Retinal pigment epithelial cell (primary cell): ENCODE data around the gene MR1.
A peak's percentile ranks its signal among the peaks of the same experiment; 100 is the strongest.

Experiments
- DNase-seq: peaks from one replicate; pipeline ENCODE4 v3.0.0-alpha.2; 2010; ENCODE audit warnings: low read depth
- H3K4me3 ChIP-seq: 2 replicates; pipeline ENCODE4 v1.5.1; 2011; ENCODE audit warnings: mild to moderate bottlenecking, low read length, control low read depth, moderate library complexity
- TF ChIP-seq, protein P1 (sequence below): conservative IDR thresholded peaks from 2 replicates; pipeline ENCODE4 v1.5.1; 2011; ENCODE audit warnings: low read depth, low read length, control low read depth, inconsistent platforms

The MR1 gene

DNA sequence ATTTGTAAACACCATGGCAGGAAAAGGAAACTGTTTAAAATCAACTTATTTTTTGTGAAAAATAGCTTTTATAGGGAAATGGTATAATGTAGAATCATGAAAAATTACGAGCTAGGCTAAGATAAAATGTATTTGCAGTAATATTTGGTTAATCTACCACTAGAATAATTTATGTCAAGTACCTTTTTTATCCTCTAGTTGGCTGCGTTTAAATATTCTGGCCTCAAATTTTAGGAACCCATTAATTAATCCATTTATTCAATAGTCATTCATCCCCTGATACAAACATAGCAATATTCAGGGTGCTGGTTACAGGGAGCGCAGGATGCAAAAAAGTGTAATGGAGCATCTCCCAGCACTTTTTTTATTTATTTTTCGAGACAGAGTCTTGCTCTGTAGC lies 46.1 kb downstream of the MR1 start:
- H3K4me3 ChIP-seq: no peak overlapping the region
- TF ChIP-seq, protein P1, sequence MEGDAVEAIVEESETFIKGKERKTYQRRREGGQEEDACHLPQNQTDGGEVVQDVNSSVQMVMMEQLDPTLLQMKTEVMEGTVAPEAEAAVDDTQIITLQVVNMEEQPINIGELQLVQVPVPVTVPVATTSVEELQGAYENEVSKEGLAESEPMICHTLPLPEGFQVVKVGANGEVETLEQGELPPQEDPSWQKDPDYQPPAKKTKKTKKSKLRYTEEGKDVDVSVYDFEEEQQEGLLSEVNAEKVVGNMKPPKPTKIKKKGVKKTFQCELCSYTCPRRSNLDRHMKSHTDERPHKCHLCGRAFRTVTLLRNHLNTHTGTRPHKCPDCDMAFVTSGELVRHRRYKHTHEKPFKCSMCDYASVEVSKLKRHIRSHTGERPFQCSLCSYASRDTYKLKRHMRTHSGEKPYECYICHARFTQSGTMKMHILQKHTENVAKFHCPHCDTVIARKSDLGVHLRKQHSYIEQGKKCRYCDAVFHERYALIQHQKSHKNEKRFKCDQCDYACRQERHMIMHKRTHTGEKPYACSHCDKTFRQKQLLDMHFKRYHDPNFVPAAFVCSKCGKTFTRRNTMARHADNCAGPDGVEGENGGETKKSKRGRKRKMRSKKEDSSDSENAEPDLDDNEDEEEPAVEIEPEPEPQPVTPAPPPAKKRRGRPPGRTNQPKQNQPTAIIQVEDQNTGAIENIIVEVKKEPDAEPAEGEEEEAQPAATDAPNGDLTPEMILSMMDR: no peak
- no peak for DNase-seq

DNA sequence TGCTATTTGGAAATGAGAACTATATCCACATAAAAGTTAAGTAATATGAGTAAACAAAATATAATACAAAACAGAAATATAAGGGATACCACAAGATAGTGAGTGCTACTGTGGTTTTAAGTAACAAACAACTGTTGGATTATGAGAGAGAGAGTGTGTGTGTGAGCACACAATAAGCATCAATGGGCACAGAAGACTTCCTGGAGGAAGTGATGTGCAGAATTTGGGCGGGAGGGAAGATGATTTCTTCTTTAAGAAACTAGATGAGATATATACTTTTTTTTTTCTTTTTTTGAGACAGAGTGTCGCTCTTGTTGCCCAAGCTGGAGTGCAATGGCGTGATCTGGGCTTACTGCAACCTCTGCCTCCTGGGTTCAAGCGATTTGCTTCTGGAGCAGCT lies 46.8 kb downstream of the MR1 start:
- TF ChIP-seq, protein P1: no peak
- H3K4me3 ChIP-seq: no peak overlapping the region
- no peak for DNase-seq

DNA sequence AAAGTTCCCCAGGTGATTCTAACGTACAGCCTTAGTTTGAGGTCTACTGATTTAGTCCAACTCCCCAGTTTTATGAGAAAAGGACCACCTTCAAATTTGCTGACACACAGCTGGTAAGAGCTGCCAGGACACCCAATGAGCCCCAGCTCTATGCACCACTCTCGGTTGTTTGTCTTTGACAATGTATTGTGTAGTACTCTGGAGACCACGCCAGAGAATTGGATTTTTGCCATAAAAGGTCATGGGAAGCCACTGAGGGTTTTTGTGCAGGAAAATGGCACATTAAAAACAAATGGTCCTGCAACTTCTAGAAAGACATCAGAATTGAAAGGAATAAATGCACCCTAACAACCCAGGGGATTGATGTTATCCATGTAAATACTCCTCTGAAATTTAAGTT lies 47.6 kb downstream of the MR1 start:
- no peak overlapping the region for H3K4me3 ChIP-seq
- no peak for DNase-seq
- TF ChIP-seq, protein P1: no peak

DNA sequence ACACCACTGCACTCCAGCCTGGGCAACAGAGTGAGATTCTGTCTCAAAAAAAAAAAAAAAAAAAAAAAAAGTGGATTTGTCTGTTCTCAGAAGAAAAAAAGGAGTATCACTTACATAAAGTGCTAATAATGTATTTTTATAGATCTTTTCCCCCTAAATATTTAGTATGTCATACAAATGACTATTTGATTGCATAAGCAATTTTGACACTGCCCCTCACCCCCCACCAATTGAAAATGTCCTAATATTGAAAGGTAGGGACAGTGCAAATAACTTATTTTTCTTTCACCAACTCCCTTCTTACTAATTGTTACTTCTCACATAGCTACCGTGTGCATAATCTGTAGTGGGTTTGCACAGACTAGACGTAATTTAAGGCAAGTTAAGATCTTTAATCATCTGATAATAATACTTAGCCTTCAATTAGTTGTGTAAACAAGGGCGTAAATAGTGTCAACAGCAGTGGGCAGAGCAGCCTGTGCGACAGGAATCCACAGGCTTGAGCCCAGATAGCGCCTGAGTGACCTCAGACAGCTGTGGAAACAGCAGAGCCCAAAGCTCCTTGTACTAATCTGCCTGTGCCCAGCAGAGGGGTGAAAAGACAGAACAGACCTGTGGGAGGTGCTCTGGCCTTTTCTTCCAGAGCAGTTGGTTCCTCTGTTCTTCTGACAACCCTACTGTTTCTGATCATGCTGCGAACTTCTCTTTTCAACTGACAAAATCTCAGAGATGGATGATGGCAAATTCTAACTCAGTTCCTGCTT lies 50.2 kb downstream of the MR1 start:
- no peak for DNase-seq
- H3K4me3 ChIP-seq: no peak overlapping the region
- TF ChIP-seq, protein P1: peak; percentile 39

DNA sequence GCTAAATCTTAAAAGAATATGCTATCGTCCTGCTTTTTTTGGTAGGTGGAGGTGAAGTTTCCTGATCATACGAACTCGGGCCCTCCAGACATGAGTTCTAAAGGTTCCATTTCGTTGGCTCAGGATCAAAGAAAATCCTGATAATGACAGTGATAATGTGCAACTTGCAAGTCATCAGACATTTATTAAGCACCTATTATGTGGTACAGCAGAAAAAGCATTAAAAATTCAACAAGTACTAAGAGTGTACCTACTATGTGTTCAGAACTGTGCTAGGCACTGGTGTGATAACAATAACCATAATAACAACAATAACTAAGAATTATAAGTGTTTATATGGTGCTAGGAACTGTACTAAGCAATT lies 50.8 kb downstream of the MR1 start:
- no peak overlapping the region for H3K4me3 ChIP-seq
- no peak for DNase-seq
- TF ChIP-seq, protein P1: no peak

DNA sequence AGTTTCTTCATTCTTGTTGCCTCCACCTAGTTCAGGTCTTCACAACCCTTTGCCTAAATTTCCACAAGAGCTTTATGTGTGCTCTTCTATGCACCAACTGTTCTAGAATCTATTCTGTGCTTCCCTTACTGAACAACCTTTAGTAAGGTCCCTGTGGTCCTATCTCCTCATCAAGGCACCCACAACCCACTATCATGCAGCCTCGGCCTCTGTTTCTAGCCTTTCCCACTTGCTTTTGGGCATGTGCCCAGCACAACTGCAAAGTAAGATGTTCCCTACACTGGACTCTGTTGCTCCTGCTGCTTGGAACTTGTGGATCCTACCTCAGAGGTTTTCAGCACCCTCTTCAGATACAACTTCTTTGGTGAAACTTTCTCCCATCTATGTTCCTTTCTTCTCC lies 52.3 kb downstream of the MR1 start:
- no peak for DNase-seq
- TF ChIP-seq, protein P1: no peak

DNA sequence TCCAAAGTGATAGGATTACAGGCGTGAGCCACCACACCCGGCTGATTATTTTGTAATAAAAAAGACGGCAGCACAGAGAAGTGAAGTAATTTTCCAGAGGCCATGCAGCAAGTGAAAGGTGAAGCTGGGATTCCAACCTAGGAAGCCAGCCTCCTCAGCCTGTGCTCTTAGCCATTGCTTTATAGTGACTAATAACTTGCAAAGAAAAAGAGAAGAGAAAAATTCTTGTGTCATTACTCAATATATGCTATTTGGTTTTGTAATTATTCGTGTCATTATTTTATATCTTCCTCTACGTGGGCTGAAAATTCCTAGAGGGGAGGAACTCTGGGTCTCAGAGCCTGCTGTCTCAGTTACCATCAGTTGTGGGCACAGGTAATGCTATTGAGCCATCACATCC lies 53.1 kb downstream of the MR1 start:
- TF ChIP-seq, protein P1: no peak
- no peak for DNase-seq
- H3K4me3 ChIP-seq: no peak overlapping the region

More for the DNA sequence above, 52.3 kb downstream of the MR1 start:
- H3K4me3 ChIP-seq: no peak overlapping the region
